ENCODE data around the gene FSD1. TPM values are rescaled to one million over a fixed set of nuclear protein-coding genes. Genes with fewer than 3 reads are reported as not detected.

The FSD1 gene
- total and polyA plus RNA-seq, 2 experiments from 2014 or later: 5.8 TPM

DNA sequence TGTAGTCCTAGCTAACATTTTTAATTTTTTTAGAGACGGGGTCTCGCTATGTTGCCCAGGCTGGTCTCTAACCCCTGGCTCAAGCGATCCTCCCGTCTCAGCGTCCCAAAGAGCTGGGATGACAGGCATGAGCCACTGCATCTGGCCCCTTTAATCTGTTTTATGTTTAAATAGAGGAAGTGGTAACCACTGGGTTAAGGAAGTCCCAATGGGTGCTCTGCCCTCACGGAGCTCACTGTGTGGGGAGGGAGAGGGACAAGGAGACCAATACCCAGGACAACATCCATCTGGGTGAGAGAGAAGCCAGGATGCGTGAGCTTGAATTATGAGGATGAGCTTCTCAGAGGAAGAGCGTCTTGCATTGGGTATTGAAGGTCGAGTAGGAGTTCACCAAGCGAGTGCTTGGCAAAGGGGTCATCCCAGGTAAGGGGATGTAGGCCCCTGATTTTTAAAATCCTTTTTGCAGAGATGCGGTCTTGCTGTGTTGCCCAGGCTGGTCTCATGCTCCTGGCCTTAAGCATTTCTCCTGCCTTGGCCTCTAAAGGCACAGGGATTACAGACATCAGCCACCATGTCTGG is 43.7 kb upstream of the FSD1 start:
- Histone ChIP-seq H3K9me2 (ENCODE audit: insufficient read depth) (no peaks in the 10 kb centered on the region), H3K79me2 (ENCODE audit: insufficient read depth) (no peaks in the 10 kb centered on the region), H2AFZ (no peak overlapping the region), H3K27ac (no peak overlapping the region), H3K27me3 (replicated peaks; ENCODE audit: insufficient read depth) (no peaks in the 10 kb centered on the region), H3K36me3 (ENCODE audit: low read depth) (peaks cover 9% of the 10 kb centered on the region; the same call in 1 of the 2 replicates), H3K4me1 (ENCODE audit: insufficient read depth) (no peaks in the 10 kb centered on the region), H4K20me1 (ENCODE audit: insufficient read depth) (no peaks in the 10 kb centered on the region), H3K4me3 (no peak overlapping the region), H3K9ac (no peak overlapping the region), H3K9me3 (ENCODE audit: low read depth) (no peaks in the 10 kb centered on the region), H3K4me2 (ENCODE audit: unreplicated experiment) (no peak overlapping the region), H3F3A (ENCODE audit: insufficient read depth) (no peaks in the 10 kb centered on the region)
- 94 to 96% methylated on average over 11 of the region's 11 CpGs for WGBS, 2 experiments (ENCODE audit: low coverage in 1 of 2, low lambda C conversion rate in 2 of 2, missing lambda C conversion rate in 2 of 2)
- no peak for TF ChIP-seq EZH2phosphoT487 (IDR thresholded peaks at IDR 0.05; ENCODE audit: insufficient read depth, low read depth)
- TF ChIP-seq EZH2 (IDR thresholded peaks at IDR 0.05; ENCODE audit: insufficient read depth, poor library complexity, severe bottlenecking): no peak
- DNase-seq: no peak
- in situ Hi-C loops (cut with MboI): no loop called here

DNA sequence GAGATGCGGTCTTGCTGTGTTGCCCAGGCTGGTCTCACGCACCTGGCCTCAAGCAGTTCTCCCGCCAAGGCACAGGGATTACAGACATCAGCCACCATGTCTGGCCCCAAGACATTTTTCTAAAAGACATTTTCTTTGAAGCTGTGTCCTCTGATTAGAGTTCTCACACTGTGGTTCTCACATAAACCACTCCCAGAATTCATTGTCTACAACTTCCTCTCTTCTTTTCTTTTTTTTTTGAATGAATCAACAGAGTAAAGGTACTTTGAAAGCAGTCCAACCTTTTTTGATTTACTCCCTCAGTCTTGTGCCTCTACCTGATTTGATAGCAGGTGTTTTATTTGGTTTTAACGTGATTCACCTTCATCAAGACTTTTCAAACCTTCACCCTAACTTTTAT is 39.6 kb upstream of the FSD1 start:
- no peak for DNase-seq
- in situ Hi-C loops (cut with MboI): no loop called here

GRCh38 chr19:4266253-4267000 is 38.0 kb upstream of the FSD1 start:
- no peaks in the 10 kb centered on the region for H3K4me1 ChIP-seq (ENCODE audit: insufficient read depth)
- no peaks in the 10 kb centered on the region for H3F3A ChIP-seq (ENCODE audit: insufficient read depth)
- no peak for DNase-seq
- H2AFZ ChIP-seq: no peak overlapping the region
- H3K4me3 ChIP-seq: no peak overlapping the region
- H3K79me2 ChIP-seq (ENCODE audit: insufficient read depth): no peaks in the 10 kb centered on the region
- no peaks in the 10 kb centered on the region for H3K9me2 ChIP-seq (ENCODE audit: insufficient read depth)
- no peaks in the 10 kb centered on the region for H3K9me3 ChIP-seq (ENCODE audit: low read depth)
- no peak for TF ChIP-seq EZH2 (IDR thresholded peaks at IDR 0.05; ENCODE audit: insufficient read depth, poor library complexity, severe bottlenecking)
- no peak for TF ChIP-seq EZH2phosphoT487 (IDR thresholded peaks at IDR 0.05; ENCODE audit: insufficient read depth, low read depth)
- 89 to 92% methylated on average over 16 to 18 of the region's 18 CpGs for WGBS, 2 experiments (ENCODE audit: low coverage in 1 of 2, low lambda C conversion rate in 2 of 2, missing lambda C conversion rate in 2 of 2)
- H4K20me1 ChIP-seq (ENCODE audit: insufficient read depth): no peaks in the 10 kb centered on the region
- no peak overlapping the region for H3K4me2 ChIP-seq (ENCODE audit: unreplicated experiment)
- in situ Hi-C loops (cut with MboI): no loop called here
- no peaks in the 10 kb centered on the region for H3K27me3 ChIP-seq (replicated peaks; ENCODE audit: insufficient read depth)
- H3K36me3 ChIP-seq (ENCODE audit: low read depth): peaks cover 4% of the 10 kb centered on the region; the same call in 1 of the 2 replicates
- H3K9ac ChIP-seq: no peak overlapping the region
- no peak overlapping the region for H3K27ac ChIP-seq

More for the DNA sequence above, 39.6 kb upstream of the FSD1 start:
- TF ChIP-seq EZH2phosphoT487 (IDR thresholded peaks at IDR 0.05; ENCODE audit: insufficient read depth, low read depth): no peak
- TF ChIP-seq EZH2 (IDR thresholded peaks at IDR 0.05; ENCODE audit: insufficient read depth, poor library complexity, severe bottlenecking): no peak
- 84 to 88% methylated on average over 4 of the region's 4 CpGs for WGBS, 2 experiments (ENCODE audit: low coverage in 1 of 2, low lambda C conversion rate in 2 of 2, missing lambda C conversion rate in 2 of 2)
- peaks cover 4% of the 10 kb centered on the region; the same call in 1 of the 2 replicates for H3K36me3 ChIP-seq (ENCODE audit: low read depth)
- no peaks in the 10 kb centered on the region for H3K79me2 ChIP-seq (ENCODE audit: insufficient read depth)
- H3K9me3 ChIP-seq (ENCODE audit: low read depth): no peaks in the 10 kb centered on the region
- H2AFZ ChIP-seq: no peak overlapping the region
- no peaks in the 10 kb centered on the region for H3K4me1 ChIP-seq (ENCODE audit: insufficient read depth)
- H4K20me1 ChIP-seq (ENCODE audit: insufficient read depth): no peaks in the 10 kb centered on the region
- H3F3A ChIP-seq (ENCODE audit: insufficient read depth): no peaks in the 10 kb centered on the region
- no peak overlapping the region for H3K27ac ChIP-seq
- H3K4me2 ChIP-seq (ENCODE audit: unreplicated experiment): no peak overlapping the region
- H3K27me3 ChIP-seq (replicated peaks; ENCODE audit: insufficient read depth): no peaks in the 10 kb centered on the region
- no peaks in the 10 kb centered on the region for H3K9me2 ChIP-seq (ENCODE audit: insufficient read depth)
- no peak overlapping the region for H3K9ac ChIP-seq
- no peak overlapping the region for H3K4me3 ChIP-seq

DNA sequence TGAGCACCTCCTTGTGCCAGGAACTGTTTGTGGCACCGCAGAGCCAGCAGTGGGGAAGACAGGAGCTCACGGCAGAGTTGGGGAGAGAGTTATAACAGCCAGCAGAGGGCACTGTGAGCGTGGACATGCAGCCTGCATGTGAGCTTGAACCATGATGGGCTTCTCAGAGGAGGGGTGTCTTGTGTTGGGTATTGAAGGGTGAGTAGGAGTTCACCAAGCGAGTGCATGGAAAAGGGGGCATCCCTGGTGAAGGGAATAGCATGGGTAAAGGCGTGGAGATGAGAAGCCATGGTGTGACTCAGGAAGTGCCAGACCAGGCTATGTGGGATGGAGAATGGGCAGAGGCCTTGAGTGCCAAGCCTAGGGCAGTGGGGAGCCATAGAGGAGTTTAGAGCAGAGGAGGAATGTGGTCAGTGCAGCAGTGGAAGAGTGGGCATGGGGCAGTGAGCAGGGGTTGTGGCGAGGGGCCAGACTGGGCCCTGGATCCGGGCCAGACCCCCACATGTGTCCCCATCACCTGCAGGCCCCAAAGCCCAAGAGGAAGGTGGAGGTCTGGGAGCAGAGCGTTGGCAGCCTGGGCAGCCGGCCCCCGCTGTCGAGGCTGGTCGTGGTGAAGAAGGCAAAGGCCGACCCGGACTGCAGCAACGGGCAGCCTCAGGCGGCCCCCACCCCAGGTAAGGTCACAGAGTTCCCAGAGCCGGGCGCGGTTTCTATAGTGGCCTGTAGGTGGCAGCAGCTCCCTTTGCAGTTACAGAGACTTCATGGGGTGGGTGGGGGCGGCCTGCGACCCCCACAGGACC is 37.1 kb upstream of the FSD1 start:
- H3K36me3 ChIP-seq (ENCODE audit: low read depth): peaks cover 4% of the 10 kb centered on the region; the same call in 1 of the 2 replicates
- no peak overlapping the region for H3K27ac ChIP-seq
- H3K9ac ChIP-seq: no peak overlapping the region
- no peaks in the 10 kb centered on the region for H4K20me1 ChIP-seq (ENCODE audit: insufficient read depth)
- no peak overlapping the region for H3K4me3 ChIP-seq
- H2AFZ ChIP-seq: no peak overlapping the region
- H3F3A ChIP-seq (ENCODE audit: insufficient read depth): no peaks in the 10 kb centered on the region
- 39 to 45% methylated on average over 20 to 21 of the region's 21 CpGs for WGBS, 2 experiments (ENCODE audit: low coverage in 1 of 2, low lambda C conversion rate in 2 of 2, missing lambda C conversion rate in 2 of 2)
- H3K4me2 ChIP-seq (ENCODE audit: unreplicated experiment): no peak overlapping the region
- no peaks in the 10 kb centered on the region for H3K9me2 ChIP-seq (ENCODE audit: insufficient read depth)
- TF ChIP-seq EZH2phosphoT487 (IDR thresholded peaks at IDR 0.05; ENCODE audit: insufficient read depth, low read depth): no peak
- no peak for TF ChIP-seq EZH2 (IDR thresholded peaks at IDR 0.05; ENCODE audit: insufficient read depth, poor library complexity, severe bottlenecking)
- DNase-seq: peak; percentile 49
- H3K9me3 ChIP-seq (ENCODE audit: low read depth): no peaks in the 10 kb centered on the region
- in situ Hi-C loops (cut with MboI): no loop called here
- H3K79me2 ChIP-seq (ENCODE audit: insufficient read depth): no peaks in the 10 kb centered on the region
- H3K27me3 ChIP-seq (replicated peaks; ENCODE audit: insufficient read depth): no peaks in the 10 kb centered on the region
- no peaks in the 10 kb centered on the region for H3K4me1 ChIP-seq (ENCODE audit: insufficient read depth)
